Measurements from ENCODE around the gene TMEM143.

DNA sequence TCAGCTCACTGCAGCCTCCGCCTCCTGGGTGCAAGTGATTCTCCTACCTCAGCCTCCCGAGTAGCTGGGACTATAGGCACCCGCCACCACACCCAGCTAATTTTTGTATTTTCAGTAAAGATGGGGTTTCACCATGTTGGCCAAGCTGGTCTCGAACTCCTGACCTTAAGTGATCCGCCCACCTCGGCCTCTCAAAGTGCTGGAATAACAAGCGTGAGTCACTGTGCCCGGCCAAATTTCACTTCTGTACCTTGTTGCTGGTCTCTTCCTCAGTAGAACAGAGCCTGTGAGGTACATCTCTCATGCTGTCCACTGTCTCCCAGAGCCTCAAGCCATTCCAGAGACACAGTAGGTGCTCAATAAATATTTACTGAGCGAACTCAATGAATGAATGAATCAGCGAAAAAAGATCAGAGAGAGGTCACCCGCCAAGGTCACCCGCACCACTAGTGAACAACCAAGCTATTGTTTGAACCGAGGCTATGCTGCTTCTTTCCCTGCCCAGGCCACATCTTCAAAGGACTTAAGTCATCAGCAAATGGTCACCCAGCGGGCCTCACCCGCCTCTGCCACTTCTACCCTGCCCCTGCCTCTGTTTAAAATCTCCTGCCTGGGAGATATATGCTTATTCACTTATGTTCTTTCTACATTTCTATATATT is 9.3 kb downstream of the TMEM143 start:
- TF ChIP-seq, protein P1, sequence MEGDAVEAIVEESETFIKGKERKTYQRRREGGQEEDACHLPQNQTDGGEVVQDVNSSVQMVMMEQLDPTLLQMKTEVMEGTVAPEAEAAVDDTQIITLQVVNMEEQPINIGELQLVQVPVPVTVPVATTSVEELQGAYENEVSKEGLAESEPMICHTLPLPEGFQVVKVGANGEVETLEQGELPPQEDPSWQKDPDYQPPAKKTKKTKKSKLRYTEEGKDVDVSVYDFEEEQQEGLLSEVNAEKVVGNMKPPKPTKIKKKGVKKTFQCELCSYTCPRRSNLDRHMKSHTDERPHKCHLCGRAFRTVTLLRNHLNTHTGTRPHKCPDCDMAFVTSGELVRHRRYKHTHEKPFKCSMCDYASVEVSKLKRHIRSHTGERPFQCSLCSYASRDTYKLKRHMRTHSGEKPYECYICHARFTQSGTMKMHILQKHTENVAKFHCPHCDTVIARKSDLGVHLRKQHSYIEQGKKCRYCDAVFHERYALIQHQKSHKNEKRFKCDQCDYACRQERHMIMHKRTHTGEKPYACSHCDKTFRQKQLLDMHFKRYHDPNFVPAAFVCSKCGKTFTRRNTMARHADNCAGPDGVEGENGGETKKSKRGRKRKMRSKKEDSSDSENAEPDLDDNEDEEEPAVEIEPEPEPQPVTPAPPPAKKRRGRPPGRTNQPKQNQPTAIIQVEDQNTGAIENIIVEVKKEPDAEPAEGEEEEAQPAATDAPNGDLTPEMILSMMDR (IDR thresholded peaks at IDR 0.05; ENCODE audit: low read depth, low read length) = no peak
- TF ChIP-seq, protein P2, sequence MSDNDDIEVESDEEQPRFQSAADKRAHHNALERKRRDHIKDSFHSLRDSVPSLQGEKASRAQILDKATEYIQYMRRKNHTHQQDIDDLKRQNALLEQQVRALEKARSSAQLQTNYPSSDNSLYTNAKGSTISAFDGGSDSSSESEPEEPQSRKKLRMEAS (IDR thresholded peaks at IDR 0.05; ENCODE audit: low read depth, low read length) = no peak
- no peak for TF ChIP-seq POLR2A (IDR thresholded peaks at IDR 0.05; ENCODE audit: extremely low read depth, insufficient read length)
